Fibroblast of pulmonary artery (primary cell): ENCODE results near the gene TUT1.
"Not testable (repeated sequence)": the region's sequence is repeated elsewhere in the genome, so short reads cannot be mapped to it uniquely, and the experiment has no call there.

Source experiments
- DNase-seq: peaks from one replicate; pipeline ENCODE4 v3.0.0-alpha.2; 2010; ENCODE audit warnings: low read depth
- H3K4me3 ChIP-seq: replicated peaks from 2 replicates; pipeline ENCODE4 v1.5.1; 2011; ENCODE audit warnings: low read depth, mild to moderate bottlenecking, control low read depth, low read length, moderate library complexity
- TF ChIP-seq, protein P1 (sequence below): IDR thresholded peaks from 2 replicates; pipeline ENCODE4 v1.5.1; 2011; ENCODE audit warnings: mild to moderate bottlenecking, control low read depth, low read length, inconsistent platforms; ENCODE audit errors: missing control alignments

Gene TUT1

DNA sequence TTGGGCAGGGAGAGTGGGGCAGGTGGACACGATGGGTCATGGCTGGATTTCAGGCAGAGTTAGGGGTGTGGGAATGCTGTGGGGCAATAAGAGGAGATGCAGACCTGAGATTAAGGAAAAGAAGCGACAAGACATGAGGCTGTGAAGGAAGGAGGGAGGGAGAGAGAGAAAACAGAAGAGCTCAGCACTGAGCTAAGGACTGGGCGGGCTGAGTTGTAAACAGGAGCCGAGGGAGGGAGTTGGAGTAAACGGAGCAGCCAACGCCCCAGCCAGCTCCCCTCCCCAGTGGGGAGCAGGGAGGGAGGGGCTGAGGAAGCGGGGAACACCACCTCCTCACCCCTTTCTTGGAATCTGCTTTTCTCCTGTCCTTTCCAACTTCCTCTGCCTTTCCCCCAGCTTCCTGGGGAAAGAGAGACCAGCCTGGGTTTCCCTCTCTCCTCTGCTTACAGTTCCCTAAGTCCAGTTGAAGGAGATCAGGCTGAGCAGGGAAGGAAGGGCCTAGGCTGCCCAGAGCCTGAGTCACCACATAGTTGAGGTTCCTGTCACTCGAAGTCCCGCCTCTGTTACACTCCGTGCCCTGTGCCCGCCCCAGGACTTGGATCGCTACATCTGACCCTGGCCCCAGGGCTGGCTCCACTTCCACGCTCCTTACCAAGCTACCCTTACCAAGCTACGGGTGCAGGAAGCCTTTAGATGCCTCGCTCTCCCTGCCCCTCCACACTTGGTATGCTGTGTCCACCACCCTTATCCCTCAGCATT, 38.1 kb downstream of the TUT1 start:
- peak; percentile 94 for DNase-seq
- TF ChIP-seq, protein P1, sequence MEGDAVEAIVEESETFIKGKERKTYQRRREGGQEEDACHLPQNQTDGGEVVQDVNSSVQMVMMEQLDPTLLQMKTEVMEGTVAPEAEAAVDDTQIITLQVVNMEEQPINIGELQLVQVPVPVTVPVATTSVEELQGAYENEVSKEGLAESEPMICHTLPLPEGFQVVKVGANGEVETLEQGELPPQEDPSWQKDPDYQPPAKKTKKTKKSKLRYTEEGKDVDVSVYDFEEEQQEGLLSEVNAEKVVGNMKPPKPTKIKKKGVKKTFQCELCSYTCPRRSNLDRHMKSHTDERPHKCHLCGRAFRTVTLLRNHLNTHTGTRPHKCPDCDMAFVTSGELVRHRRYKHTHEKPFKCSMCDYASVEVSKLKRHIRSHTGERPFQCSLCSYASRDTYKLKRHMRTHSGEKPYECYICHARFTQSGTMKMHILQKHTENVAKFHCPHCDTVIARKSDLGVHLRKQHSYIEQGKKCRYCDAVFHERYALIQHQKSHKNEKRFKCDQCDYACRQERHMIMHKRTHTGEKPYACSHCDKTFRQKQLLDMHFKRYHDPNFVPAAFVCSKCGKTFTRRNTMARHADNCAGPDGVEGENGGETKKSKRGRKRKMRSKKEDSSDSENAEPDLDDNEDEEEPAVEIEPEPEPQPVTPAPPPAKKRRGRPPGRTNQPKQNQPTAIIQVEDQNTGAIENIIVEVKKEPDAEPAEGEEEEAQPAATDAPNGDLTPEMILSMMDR = no peak
- H3K4me3 ChIP-seq = peak overlapping the region; percentile 38

DNA sequence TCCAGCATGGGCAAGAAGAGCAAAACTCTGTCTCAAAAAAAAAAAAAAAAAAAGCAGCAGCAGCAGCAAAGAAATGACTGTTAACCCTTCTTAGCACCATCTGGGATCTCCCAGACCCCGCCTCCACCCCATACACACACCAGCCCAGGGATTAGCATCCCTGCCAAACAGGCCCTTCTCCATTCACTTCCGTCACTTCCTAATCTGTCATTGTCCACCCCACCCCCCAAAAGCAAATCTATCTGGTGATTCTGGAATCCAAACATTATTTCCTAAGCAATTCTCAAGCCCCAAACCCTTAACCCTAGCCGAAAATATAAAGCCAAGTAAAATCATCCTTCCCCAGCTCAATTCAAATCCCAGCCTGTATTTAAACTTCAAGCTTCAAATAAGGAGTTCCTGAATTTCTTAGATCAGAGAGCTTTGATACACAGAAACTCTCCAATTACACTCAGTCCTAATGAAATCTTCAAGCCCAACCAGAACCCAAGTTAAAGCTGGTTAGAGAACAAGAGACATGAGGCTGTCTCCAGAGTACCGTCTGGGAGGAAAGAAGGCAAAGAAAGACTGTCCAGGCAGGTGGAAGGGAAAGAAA, 38.7 kb downstream of the TUT1 start:
- no peak for DNase-seq
- TF ChIP-seq, protein P1 = no peak
- H3K4me3 ChIP-seq = peak overlapping the region; percentile 38

DNA sequence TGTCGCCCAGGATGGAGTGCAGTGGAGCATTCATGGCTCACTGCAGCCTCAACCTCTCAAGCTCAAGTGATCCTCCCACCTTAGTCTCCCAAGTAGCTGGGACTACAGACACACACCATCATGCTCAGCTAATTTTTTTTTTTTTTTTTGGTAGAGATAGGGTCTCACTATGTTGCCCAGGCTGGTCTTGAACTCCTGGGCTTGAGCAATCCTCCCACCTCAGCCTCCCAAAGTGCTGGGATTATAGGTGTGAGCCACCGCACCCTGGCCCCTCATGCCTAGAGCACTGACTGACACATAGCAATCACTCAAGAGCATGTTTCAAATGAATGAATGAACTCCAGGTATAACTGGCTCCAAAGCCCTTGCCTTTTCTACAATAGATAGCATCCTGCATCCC, 40.8 kb downstream of the TUT1 start:
- not testable (repeated sequence) for H3K4me3 ChIP-seq, DNase-seq

DNA sequence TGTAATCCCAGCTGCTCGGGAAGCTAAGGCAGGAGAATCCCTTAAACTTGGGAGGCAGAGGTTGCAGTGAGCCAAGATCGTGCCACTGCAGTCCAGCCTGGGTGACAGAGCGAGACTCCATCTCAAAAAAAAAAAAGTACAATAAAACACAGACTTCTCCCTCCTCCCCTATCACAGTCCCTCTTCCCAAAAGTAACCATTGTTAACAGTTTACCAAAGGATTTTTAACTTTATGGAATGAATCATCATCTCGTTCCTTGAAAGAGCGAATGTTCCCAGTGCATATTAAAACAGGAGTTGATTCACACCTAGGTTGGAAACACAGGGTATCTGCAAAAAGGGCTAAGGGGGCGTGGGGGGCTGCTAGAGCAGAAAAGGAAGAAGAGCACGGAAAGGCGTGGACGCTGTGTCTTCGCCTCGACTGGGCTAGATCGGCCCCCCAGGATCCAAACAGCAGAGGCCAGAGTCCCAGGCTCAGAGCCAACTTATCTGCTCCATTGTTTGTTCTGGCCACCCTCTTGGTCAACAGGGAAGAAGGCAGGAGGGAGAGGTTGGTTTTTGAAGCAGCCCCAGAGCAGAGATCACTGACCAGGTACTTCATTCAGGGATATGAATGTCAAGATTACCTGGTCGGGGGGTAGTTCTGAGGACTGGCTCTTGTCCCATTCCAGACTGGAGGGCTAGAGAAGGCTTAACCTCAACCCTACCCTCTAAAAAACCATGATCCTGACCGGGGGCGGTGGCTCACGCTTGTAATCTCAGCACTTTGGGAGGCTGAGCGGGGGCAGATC, 42.6 kb downstream of the TUT1 start:
- TF ChIP-seq, protein P1 = no peak
- peak; percentile 66 for DNase-seq
- peak overlapping the region; percentile 24 for H3K4me3 ChIP-seq

DNA sequence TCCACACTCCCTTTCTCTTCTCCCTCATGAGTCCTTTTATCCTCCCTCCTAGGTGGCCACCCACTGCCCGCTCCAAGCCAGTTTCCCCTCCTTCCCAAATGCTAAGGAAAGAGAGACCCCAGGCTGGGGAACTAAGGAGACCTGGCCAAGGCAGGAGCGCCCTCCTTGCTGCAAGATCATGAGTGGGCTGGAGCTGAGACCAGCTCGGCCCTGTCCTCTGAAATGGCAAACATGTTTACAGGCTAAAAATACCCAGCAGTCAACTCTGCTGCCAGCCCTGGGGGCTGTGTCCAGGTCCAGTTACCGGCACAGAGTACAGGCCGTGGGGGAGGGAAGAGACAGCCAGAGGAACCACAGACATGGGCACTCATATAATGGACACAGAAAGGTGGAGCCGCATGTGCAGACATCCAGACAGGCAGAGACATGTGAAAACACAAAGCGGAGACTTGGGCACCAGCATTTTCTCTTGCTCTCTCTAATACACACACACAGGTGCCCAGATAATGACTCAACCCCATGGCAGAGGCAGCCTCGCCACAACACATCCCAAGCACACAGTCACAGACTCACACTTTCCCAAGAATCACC, 43.5 kb downstream of the TUT1 start:
- H3K4me3 ChIP-seq = peak overlapping the region; percentile 73
- no peak for DNase-seq
- TF ChIP-seq, protein P1 = no peak

DNA sequence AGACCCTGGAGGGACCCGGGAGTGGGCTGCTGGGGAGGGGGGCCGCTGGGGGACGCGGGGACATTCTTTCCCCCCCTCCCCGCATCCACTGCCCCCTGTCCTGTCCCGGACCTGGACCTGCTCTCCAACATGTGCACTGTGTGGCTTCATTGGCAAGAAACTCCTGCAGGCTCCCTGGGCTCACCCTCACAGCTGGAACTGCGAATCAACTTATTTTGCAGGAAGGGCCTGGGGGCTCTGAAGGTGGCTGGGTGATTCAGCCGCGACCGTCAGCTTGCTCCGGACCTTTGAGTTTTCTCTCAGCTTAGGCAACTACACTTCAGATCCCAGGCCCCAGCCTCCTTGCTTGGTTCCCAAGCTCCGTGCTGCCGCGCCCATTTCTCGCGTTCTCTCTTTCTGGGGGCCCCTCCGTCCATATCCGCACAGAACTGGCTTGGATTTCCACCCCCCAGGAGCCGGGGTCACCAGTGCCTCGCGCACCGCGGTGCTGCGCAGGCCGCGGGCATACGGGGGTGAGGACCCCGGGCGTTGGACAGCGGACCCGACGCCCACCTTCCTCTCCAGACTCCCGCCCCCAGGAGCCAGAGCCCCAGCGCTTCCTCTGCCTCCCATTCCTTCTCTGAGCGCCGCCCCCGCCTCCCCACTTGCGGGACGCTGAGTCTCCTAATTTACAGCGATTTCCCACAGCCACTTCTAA, 44.2 kb downstream of the TUT1 start:
- TF ChIP-seq, protein P1 = no peak
- peak overlapping the region; percentile 73 for H3K4me3 ChIP-seq
- DNase-seq = peak; percentile 42
